SK-N-SH treated with all-trans-retinoic acid at 6 μM for 48 hours (cell line): ENCODE data around the gene ZBTB32.
"Not testable (repeated sequence)": the region's sequence is repeated elsewhere in the genome, so short reads cannot be mapped to it uniquely, and the experiment has no call there.

Source experiments
- ATAC-seq: fragments of 200-7000 bp; cut with Tn5 transposase; 3 replicates; pipeline ENCODE4 v1.9.1; 2020; ENCODE audit warnings: mild to moderate bottlenecking, moderate library complexity
- ARNTL ChIP-seq: fragments of 450-650 bp; formaldehyde crosslinking; IDR thresholded peaks from 2 replicates; pipeline ENCODE4 v1.5.0; 2020; ENCODE audit warnings: low read depth, mild to moderate bottlenecking, moderate library complexity, borderline replicate concordance
- BACH2 ChIP-seq: fragments of 250-450 bp; sonication (Bioruptor Pico); IDR thresholded peaks from 2 replicates; pipeline ENCODE4 v1.9.0; 2021; ENCODE audit warnings: mild to moderate bottlenecking, borderline replicate concordance
- CSDC2 ChIP-seq: fragments of 250-450 bp; sonication (Bioruptor Pico); IDR thresholded peaks from 2 replicates; pipeline ENCODE4 v1.5.0; 2020; ENCODE audit warnings: mild to moderate bottlenecking, moderate library complexity
- ESRRG ChIP-seq: fragments of 250-450 bp; sonication (Bioruptor Pico); IDR thresholded peaks from 2 replicates; pipeline ENCODE4 v1.6.1; 2021; ENCODE audit warnings: mild to moderate bottlenecking
- GLIS3 ChIP-seq: fragments of 250-450 bp; sonication (Bioruptor Pico); IDR thresholded peaks from 2 replicates; pipeline ENCODE4 v1.5.0; 2020; ENCODE audit warnings: mild to moderate bottlenecking, moderate library complexity
- ISL1 ChIP-seq: fragments of 250-450 bp; sonication (Bioruptor Pico); IDR thresholded peaks from 2 replicates; pipeline ENCODE4 v2.1.2; 2022; ENCODE audit warnings: mild to moderate bottlenecking, moderate library complexity
- POU6F1 ChIP-seq: fragments of 250-450 bp; sonication (Bioruptor Pico); IDR thresholded peaks from 2 replicates; pipeline ENCODE4 v1.8.0; 2021; ENCODE audit warnings: low read depth, mild to moderate bottlenecking, moderate library complexity, borderline replicate concordance
- PPARA ChIP-seq: fragments of 250-450 bp; sonication (Bioruptor Pico); IDR thresholded peaks from 2 replicates; pipeline ENCODE4 v1.5.0; 2020; ENCODE audit warnings: mild to moderate bottlenecking, borderline replicate concordance
- RARB ChIP-seq: fragments of 250-450 bp; sonication (Bioruptor Pico); IDR thresholded peaks from 2 replicates; pipeline ENCODE4 v1.8.0; 2021; ENCODE audit warnings: mild to moderate bottlenecking, moderate library complexity
- SNAI2 ChIP-seq: fragments of 250-450 bp; sonication (Bioruptor Pico); IDR thresholded peaks from 2 replicates; pipeline ENCODE4 v1.5.0; 2020; ENCODE audit warnings: mild to moderate bottlenecking, moderate library complexity
- TCF4 ChIP-seq: fragments of 250-450 bp; sonication (Bioruptor Pico); IDR thresholded peaks from 2 replicates; pipeline ENCODE4 v1.8.0; 2021; ENCODE audit warnings: mild to moderate bottlenecking, moderate library complexity, borderline replicate concordance
- TOX ChIP-seq: fragments of 250-450 bp; sonication (Bioruptor Pico); IDR thresholded peaks from 2 replicates; pipeline ENCODE4 v1.8.0; 2021; ENCODE audit warnings: mild to moderate bottlenecking, moderate library complexity, borderline replicate concordance
- ZC3H10 ChIP-seq: fragments of 250-450 bp; sonication (Bioruptor Pico); IDR thresholded peaks from 2 replicates; pipeline ENCODE4 v1.5.1; 2021; ENCODE audit warnings: mild to moderate bottlenecking, moderate library complexity
- ZFP30 ChIP-seq: fragments of 450-650 bp; formaldehyde crosslinking; IDR thresholded peaks from 2 replicates; pipeline ENCODE4 v1.5.0; 2022; ENCODE audit warnings: mild to moderate bottlenecking, moderate library complexity
- ZNF565 ChIP-seq: fragments of 450-650 bp; formaldehyde crosslinking; conservative IDR thresholded peaks from 2 replicates; pipeline ENCODE4 v1.5.0; 2020; ENCODE audit warnings: low read depth, mild to moderate bottlenecking, moderate library complexity
- ZNF70 ChIP-seq: fragments of 450-650 bp; formaldehyde crosslinking; IDR thresholded peaks from 2 replicates; pipeline ENCODE4 v1.5.0; 2020; ENCODE audit warnings: mild to moderate bottlenecking, moderate library complexity
- ZNF8 ChIP-seq: fragments of 450-650 bp; formaldehyde crosslinking; IDR thresholded peaks from 2 replicates; pipeline ENCODE4 v1.5.0; 2020; ENCODE audit warnings: mild to moderate bottlenecking, moderate library complexity
- TF ChIP-seq, protein P1 (sequence below): fragments of 250-450 bp; sonication (Bioruptor Pico); IDR thresholded peaks from 2 replicates; pipeline ENCODE4 v1.5.1; 2020; ENCODE audit warnings: low read depth, mild to moderate bottlenecking, moderate library complexity
- TF ChIP-seq, protein P2 (sequence below): fragments of 250-450 bp; sonication (Bioruptor Pico); IDR thresholded peaks from 2 replicates; pipeline ENCODE4 v1.5.0; 2020; ENCODE audit warnings: mild to moderate bottlenecking, moderate library complexity
- TF ChIP-seq, protein P3 (sequence below): fragments of 250-450 bp; sonication (Bioruptor Pico); IDR thresholded peaks from 2 replicates; pipeline ENCODE4 v1.8.0; 2020; ENCODE audit warnings: mild to moderate bottlenecking, moderate library complexity, borderline replicate concordance

Gene ZBTB32, protein sequence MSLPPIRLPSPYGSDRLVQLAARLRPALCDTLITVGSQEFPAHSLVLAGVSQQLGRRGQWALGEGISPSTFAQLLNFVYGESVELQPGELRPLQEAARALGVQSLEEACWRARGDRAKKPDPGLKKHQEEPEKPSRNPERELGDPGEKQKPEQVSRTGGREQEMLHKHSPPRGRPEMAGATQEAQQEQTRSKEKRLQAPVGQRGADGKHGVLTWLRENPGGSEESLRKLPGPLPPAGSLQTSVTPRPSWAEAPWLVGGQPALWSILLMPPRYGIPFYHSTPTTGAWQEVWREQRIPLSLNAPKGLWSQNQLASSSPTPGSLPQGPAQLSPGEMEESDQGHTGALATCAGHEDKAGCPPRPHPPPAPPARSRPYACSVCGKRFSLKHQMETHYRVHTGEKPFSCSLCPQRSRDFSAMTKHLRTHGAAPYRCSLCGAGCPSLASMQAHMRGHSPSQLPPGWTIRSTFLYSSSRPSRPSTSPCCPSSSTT

DNA sequence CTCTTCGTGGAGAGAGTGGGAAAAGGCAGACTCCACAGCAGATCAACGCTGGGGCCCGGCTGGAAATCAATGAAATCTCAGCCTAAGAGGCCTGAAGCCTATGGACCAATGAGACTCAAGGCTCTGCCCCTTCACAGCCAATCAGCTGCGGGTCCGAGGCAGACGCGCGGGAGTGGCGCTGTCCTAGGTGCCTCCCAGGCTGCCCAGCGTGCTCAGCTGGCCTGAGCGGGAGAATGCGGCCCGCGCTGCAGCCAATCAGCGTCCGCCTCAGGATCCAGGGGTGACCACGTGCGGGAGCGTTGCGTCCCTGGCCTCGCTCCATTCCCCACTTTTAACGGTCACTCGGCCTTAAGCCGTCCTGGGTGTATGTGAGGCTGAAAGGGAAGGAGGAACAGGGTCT is at the start of gene ZBTB32:
Gene ZBTB32, plus strand, starts transcription at position 341 of the 400 bp plus-strand sequence. CDS start 10,069 bp downstream, outside the sequence.
- TF ChIP-seq CSDC2 (CRISPR knock-in tag) = no peak
- TF ChIP-seq ZFP30 (CRISPR knock-in tag) = no peak
- TF ChIP-seq ZNF70 (CRISPR knock-in tag) = no peak
- TF ChIP-seq ZNF565 (CRISPR knock-in tag) = no peak
- no peak for TF ChIP-seq BACH2 (CRISPR knock-in tag)
- TF ChIP-seq ZC3H10 (CRISPR knock-in tag) = no peak
- TF ChIP-seq ISL1 = no peak
- TF ChIP-seq TOX = no peak
- TF ChIP-seq, protein P1, sequence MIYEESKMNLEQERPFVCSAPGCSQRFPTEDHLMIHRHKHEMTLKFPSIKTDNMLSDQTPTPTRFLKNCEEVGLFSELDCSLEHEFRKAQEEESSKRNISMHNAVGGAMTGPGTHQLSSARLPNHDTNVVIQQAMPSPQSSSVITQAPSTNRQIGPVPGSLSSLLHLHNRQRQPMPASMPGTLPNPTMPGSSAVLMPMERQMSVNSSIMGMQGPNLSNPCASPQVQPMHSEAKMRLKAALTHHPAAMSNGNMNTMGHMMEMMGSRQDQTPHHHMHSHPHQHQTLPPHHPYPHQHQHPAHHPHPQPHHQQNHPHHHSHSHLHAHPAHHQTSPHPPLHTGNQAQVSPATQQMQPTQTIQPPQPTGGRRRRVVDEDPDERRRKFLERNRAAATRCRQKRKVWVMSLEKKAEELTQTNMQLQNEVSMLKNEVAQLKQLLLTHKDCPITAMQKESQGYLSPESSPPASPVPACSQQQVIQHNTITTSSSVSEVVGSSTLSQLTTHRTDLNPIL (CRISPR knock-in tag) = no peak
- no peak for TF ChIP-seq GLIS3 (CRISPR knock-in tag)
- TF ChIP-seq SNAI2 (CRISPR knock-in tag) = no peak
- TF ChIP-seq, all 23 proteins: peak for 0
- peak; percentile 48 for ATAC-seq

DNA sequence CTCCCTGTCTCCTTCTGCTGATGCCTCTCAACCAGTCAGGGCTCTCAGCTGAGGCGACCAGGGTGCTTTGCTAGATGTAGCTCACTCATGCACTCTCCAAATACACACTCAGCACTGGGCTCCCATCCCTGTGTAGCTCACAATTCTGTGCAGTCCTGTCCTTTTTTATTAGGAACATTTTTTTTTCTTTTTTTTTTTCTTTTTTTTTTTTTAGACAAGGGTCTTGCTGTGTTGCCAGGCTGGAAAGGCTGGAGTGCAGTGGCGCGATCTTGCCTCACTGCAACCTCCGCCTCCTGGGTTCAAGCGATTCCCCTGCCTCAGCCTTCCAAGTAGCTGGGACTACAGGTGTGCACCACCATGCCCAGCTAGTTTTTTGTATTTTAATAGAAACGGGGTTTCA is 49.5 kb upstream of the ZBTB32 start:
- not testable (repeated sequence) for ATAC-seq

DNA sequence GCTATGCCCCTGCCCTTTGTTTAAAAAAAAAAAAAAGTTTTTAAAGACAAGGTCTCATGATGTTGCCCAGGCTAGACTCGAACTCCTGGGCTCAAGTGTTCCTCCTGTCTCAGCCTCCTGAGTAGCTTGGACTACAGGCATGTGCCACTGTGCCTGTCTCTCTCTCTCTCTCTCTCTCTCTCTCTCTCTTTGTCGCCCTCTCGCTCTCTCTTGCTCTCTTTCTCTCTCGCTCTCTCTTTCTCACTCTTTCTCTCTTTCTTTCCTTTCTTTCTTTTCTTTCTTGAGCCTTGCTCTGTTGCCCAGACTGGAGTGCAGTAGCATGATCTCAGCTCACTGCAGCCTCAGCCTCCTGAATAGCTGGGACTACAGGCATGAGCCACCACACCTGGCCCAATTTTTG is 48.8 kb upstream of the ZBTB32 start:
- no peak for ATAC-seq
- TF ChIP-seq ARNTL (CRISPR knock-in tag) (no peak), TOX (no peak), ESRRG (CRISPR knock-in tag) (no peak), PPARA (CRISPR knock-in tag) (no peak), BACH2 (CRISPR knock-in tag) (no peak), POU6F1 (CRISPR knock-in tag) (no peak)
- TF ChIP-seq, protein P2, sequence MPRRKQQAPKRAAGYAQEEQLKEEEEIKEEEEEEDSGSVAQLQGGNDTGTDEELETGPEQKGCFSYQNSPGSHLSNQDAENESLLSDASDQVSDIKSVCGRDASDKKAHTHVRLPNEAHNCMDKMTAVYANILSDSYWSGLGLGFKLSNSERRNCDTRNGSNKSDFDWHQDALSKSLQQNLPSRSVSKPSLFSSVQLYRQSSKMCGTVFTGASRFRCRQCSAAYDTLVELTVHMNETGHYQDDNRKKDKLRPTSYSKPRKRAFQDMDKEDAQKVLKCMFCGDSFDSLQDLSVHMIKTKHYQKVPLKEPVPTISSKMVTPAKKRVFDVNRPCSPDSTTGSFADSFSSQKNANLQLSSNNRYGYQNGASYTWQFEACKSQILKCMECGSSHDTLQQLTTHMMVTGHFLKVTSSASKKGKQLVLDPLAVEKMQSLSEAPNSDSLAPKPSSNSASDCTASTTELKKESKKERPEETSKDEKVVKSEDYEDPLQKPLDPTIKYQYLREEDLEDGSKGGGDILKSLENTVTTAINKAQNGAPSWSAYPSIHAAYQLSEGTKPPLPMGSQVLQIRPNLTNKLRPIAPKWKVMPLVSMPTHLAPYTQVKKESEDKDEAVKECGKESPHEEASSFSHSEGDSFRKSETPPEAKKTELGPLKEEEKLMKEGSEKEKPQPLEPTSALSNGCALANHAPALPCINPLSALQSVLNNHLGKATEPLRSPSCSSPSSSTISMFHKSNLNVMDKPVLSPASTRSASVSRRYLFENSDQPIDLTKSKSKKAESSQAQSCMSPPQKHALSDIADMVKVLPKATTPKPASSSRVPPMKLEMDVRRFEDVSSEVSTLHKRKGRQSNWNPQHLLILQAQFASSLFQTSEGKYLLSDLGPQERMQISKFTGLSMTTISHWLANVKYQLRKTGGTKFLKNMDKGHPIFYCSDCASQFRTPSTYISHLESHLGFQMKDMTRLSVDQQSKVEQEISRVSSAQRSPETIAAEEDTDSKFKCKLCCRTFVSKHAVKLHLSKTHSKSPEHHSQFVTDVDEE (CRISPR knock-in tag) = no peak
- TF ChIP-seq, protein P3, sequence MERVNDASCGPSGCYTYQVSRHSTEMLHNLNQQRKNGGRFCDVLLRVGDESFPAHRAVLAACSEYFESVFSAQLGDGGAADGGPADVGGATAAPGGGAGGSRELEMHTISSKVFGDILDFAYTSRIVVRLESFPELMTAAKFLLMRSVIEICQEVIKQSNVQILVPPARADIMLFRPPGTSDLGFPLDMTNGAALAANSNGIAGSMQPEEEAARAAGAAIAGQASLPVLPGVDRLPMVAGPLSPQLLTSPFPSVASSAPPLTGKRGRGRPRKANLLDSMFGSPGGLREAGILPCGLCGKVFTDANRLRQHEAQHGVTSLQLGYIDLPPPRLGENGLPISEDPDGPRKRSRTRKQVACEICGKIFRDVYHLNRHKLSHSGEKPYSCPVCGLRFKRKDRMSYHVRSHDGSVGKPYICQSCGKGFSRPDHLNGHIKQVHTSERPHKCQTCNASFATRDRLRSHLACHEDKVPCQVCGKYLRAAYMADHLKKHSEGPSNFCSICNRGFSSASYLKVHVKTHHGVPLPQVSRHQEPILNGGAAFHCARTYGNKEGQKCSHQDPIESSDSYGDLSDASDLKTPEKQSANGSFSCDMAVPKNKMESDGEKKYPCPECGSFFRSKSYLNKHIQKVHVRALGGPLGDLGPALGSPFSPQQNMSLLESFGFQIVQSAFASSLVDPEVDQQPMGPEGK (CRISPR knock-in tag) = no peak
- TF ChIP-seq, all 23 proteins: peak for 0

DNA sequence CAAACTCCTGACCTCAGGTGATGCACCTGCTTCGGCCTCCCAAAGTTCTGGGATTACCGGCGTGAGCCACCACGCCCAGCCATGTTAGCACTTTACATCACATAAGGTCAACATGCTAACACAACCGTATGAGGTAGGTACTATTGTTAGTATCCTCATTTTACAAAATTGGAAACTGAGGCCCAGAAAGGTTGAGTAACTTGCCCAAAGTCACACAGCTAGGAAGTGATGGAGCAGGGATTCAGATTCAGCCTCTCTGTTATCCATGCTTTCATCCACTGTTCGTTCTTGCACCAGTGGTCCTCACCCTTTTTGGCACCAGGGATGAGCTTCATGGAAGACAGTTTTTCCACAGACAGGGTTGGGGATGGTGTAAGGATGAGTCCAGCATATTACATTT is 47.7 kb upstream of the ZBTB32 start:
- ATAC-seq = no peak
- TF ChIP-seq GLIS3 (CRISPR knock-in tag) (no peak), PPARA (CRISPR knock-in tag) (no peak), TCF4 (CRISPR knock-in tag) (no peak), ZNF8 (CRISPR knock-in tag) (no peak), RARB (no peak), ESRRG (CRISPR knock-in tag) (no peak), ZFP30 (CRISPR knock-in tag) (no peak), ZNF565 (CRISPR knock-in tag) (no peak), BACH2 (CRISPR knock-in tag) (no peak)
- TF ChIP-seq, protein P1 (CRISPR knock-in tag) = no peak
- TF ChIP-seq, protein P3 (CRISPR knock-in tag) = no peak
- TF ChIP-seq, all 23 proteins: peak for 0
